Loucy (cell line): ENCODE measurements around the gene SRRM5.
"Not testable (repeated sequence)": the region's sequence is repeated elsewhere in the genome, so short reads cannot be mapped to it uniquely, and the experiment has no call there.

Source experiments
- CTCF ChIP-seq: fragments of 200-600 bp; sonication (generic); conservative IDR thresholded peaks from 2 replicates; pipeline ENCODE4 v1.5.1; 2014; ENCODE audit warnings: mild to moderate bottlenecking, antibody characterized with exemption, low read length
- EZH2phosphoT487 ChIP-seq: fragments of 200-600 bp; IDR thresholded peaks from 2 replicates; pipeline ENCODE4 v1.6.1; 2018; ENCODE audit warnings: antibody characterized with exemption, mild to moderate bottlenecking, moderate library complexity, borderline replicate concordance

GRCh38 chr19:43650276-43650675, 38.4 kb downstream of the SRRM5 start:
- TF ChIP-seq CTCF, EZH2phosphoT487: not testable (repeated sequence)
